ENCODE data around the gene UBAC2. TPM values are rescaled to one million over a fixed set of nuclear protein-coding genes. Genes with fewer than 3 reads are reported as not detected.

Gene UBAC2
- total RNA-seq, 1 donor from 2014 or later = 70.8 TPM

DNA sequence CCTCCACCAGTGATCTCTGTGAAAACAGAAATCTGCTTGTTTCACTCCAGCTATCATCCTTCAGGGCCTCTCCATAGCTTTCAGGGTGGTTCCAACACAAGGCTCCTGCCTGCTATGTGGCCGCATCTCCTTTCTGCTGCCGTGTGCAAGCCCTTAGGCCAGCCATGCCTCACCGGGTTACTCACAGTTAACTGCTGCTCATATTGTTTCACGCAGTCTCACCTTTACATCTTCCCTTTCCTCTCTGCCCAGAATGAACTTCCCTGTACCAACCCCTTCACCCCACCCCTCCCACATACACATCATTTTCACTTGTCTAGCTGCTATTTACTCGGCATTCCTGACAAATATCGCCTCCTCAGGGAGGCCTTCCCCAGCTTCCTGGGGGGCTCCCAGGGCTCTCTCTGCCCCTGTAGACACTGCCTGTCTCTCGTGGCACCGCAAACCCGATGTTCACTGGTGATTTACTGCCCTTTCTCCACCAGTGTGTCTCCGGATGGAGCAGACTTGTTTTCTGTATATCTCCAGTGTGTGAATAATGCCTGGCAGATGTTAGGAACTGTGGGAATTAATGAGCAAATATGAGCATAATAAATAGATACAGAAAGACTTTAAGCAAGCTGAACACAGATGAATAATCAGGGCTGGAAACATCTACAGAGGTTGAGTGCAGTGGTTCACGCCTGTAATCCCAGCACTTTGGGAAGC lies 145.8 kb downstream of the UBAC2 start:
- H3K4me1 Mint-ChIP-seq (ENCODE audit: low read depth) = no peaks in the 10 kb centered on the region
- no peak overlapping the region for H3K27ac Mint-ChIP-seq (ENCODE audit: unreplicated experiment)
- H3K27me3 Mint-ChIP-seq (ENCODE audit: low read depth) = no peaks in the 10 kb centered on the region
- no peak for DNase-seq (ENCODE audit: low spot score)
- TF ChIP-seq, protein P1, sequence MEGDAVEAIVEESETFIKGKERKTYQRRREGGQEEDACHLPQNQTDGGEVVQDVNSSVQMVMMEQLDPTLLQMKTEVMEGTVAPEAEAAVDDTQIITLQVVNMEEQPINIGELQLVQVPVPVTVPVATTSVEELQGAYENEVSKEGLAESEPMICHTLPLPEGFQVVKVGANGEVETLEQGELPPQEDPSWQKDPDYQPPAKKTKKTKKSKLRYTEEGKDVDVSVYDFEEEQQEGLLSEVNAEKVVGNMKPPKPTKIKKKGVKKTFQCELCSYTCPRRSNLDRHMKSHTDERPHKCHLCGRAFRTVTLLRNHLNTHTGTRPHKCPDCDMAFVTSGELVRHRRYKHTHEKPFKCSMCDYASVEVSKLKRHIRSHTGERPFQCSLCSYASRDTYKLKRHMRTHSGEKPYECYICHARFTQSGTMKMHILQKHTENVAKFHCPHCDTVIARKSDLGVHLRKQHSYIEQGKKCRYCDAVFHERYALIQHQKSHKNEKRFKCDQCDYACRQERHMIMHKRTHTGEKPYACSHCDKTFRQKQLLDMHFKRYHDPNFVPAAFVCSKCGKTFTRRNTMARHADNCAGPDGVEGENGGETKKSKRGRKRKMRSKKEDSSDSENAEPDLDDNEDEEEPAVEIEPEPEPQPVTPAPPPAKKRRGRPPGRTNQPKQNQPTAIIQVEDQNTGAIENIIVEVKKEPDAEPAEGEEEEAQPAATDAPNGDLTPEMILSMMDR (IDR thresholded peaks at IDR 0.05) = no peak
- no peaks in the 10 kb centered on the region for H3K9me3 Mint-ChIP-seq (ENCODE audit: low read depth)
- H3K4me3 Mint-ChIP-seq (ENCODE audit: unreplicated experiment) = no peak overlapping the region
- peaks cover 39% of the 10 kb centered on the region for H3K36me3 Mint-ChIP-seq (ENCODE audit: low read depth)

DNA sequence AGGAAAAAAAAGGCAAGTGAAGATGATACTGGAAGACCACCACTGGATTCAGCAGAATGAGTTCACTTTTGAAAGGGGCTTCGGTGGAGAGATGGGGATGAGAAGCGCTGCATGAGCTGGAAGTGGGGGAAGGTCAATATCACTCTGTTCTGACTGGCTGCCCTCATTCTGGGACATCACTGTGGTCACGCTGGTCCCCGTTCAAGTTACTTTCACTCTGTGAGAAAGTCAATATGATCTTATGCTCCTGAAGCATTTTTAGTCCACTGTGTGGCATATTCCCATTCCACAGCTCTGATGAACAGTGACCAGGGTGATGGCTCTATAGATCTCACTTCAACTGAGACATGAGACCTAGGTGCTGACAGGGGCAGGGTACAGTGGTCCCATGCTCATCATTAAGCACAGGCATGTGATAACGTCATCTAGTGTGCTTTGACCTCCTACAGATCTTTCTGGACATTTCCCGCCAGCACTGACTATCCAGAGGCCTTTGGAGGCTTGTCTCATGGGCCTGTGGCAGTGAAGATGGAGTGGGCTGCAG lies 146.8 kb downstream of the UBAC2 start:
- TF ChIP-seq, protein P1 (IDR thresholded peaks at IDR 0.05) = no peak
- no peak overlapping the region for H3K27ac Mint-ChIP-seq (ENCODE audit: unreplicated experiment)
- no peak overlapping the region for H3K4me3 Mint-ChIP-seq (ENCODE audit: unreplicated experiment)
- no peak for DNase-seq (ENCODE audit: low spot score)
- no peaks in the 10 kb centered on the region for H3K27me3 Mint-ChIP-seq (ENCODE audit: low read depth)
- H3K4me1 Mint-ChIP-seq (ENCODE audit: low read depth) = no peaks in the 10 kb centered on the region
- peaks cover 33% of the 10 kb centered on the region for H3K36me3 Mint-ChIP-seq (ENCODE audit: low read depth)
- no peaks in the 10 kb centered on the region for H3K9me3 Mint-ChIP-seq (ENCODE audit: low read depth)

DNA sequence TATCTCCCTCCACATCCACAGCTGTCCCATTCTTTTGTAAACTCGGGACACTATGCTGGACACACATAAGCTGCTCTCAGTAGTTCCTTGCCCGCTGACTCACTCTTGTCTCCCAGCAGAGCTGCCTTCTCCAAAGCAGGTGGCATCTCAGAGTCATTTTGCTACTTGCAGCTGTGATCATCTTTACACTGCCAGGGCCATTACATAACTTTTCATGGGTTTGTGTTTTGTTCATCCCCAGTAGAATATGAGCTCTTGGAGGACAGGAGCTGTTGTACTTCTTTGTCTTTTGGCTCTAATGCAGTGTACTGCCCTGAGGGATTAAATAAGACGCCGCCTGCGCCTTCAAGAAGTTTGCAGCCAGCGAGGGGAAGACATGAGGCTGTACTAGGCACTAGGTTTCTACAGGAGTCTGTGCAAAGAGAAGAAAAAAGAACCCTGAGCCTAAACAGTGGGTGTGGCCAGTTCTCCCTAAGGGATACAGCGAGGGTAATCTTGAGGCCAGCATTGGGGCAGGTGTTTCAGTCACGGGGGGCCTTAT lies 147.3 kb downstream of the UBAC2 start:
- Mint-ChIP-seq H3K9me3 (ENCODE audit: low read depth) (no peaks in the 10 kb centered on the region), H3K27ac (ENCODE audit: unreplicated experiment) (no peak overlapping the region), H3K4me3 (ENCODE audit: unreplicated experiment) (no peak overlapping the region), H3K4me1 (ENCODE audit: low read depth) (no peaks in the 10 kb centered on the region), H3K27me3 (ENCODE audit: low read depth) (no peaks in the 10 kb centered on the region), H3K36me3 (ENCODE audit: low read depth) (peaks cover 33% of the 10 kb centered on the region)
- TF ChIP-seq, protein P1 (IDR thresholded peaks at IDR 0.05) = no peak
- DNase-seq (ENCODE audit: low spot score) = no peak

- peaks cover 24% of the 10 kb centered on the region for H3K36me3 Mint-ChIP-seq (ENCODE audit: low read depth)
- TF ChIP-seq, protein P1 (IDR thresholded peaks at IDR 0.05) = no peak
- no peak overlapping the region for H3K27ac Mint-ChIP-seq (ENCODE audit: unreplicated experiment)
- H3K4me1 Mint-ChIP-seq (ENCODE audit: low read depth) = peaks cover 3% of the 10 kb centered on the region
- no peak overlapping the region for H3K4me3 Mint-ChIP-seq (ENCODE audit: unreplicated experiment)
- H3K9me3 Mint-ChIP-seq (ENCODE audit: low read depth) = no peaks in the 10 kb centered on the region
- no peak for DNase-seq (ENCODE audit: low spot score)
- H3K27me3 Mint-ChIP-seq (ENCODE audit: low read depth) = no peaks in the 10 kb centered on the region
Observed at GRCh38 chr13:99350191-99350590, 149.5 kb downstream of the UBAC2 start.

GRCh38 chr13:99351772-99352171 lies 151.1 kb downstream of the UBAC2 start:
- H3K4me1 Mint-ChIP-seq (ENCODE audit: low read depth) = peaks cover 14% of the 10 kb centered on the region
- no peak overlapping the region for H3K4me3 Mint-ChIP-seq (ENCODE audit: unreplicated experiment)
- H3K36me3 Mint-ChIP-seq (ENCODE audit: low read depth) = peaks cover 18% of the 10 kb centered on the region
- DNase-seq (ENCODE audit: low spot score) = no peak
- no peaks in the 10 kb centered on the region for H3K27me3 Mint-ChIP-seq (ENCODE audit: low read depth)
- H3K9me3 Mint-ChIP-seq (ENCODE audit: low read depth) = no peaks in the 10 kb centered on the region
- TF ChIP-seq, protein P1 (IDR thresholded peaks at IDR 0.05) = no peak
- H3K27ac Mint-ChIP-seq (ENCODE audit: unreplicated experiment) = no peak overlapping the region
